Mesendoderm (in vitro differentiated cells): ENCODE results near the gene LCLAT1.

ENCODE experiments used
- DNase-seq: peaks from one replicate; pipeline ENCODE4 v3.0.0; 2013
- H2AK5ac ChIP-seq: 2 replicates; pipeline ENCODE4 v1.6.1; 2013; ENCODE audit warnings: low read length, inconsistent platforms
- H2BK120ac ChIP-seq: 2 replicates; pipeline ENCODE4 v1.6.1; 2013; ENCODE audit warnings: low read depth, mild to moderate bottlenecking, low read length, moderate library complexity, mixed read lengths
- H2BK15ac ChIP-seq: replicated peaks from 2 replicates; pipeline ENCODE4 v1.6.1; 2013; ENCODE audit warnings: low read depth, mild to moderate bottlenecking, moderate library complexity
- H2BK5ac ChIP-seq: 2 replicates; pipeline ENCODE4 v1.6.1; 2013; ENCODE audit warnings: low read length, inconsistent platforms
- H3K18ac ChIP-seq: 2 replicates; pipeline ENCODE4 v1.6.1; 2013; ENCODE audit warnings: mild to moderate bottlenecking, low read length, mixed read lengths
- H3K23ac ChIP-seq: one replicate; pipeline ENCODE4 v1.6.1; 2013; ENCODE audit warnings: low read length
- H3K27ac ChIP-seq: 2 replicates; pipeline ENCODE4 v1.5.1; 2013; ENCODE audit warnings: low read depth, mild to moderate bottlenecking, inconsistent platforms, low read length, moderate library complexity
- H3K27me3 ChIP-seq: 2 replicates; pipeline ENCODE4 v1.6.1; 2013; ENCODE audit warnings: low read length, control low read depth, mild to moderate bottlenecking, inconsistent platforms; ENCODE audit not compliant: insufficient read depth, poor library complexity
- H3K36me3 ChIP-seq: 2 replicates; pipeline ENCODE4 v1.6.1; 2013; ENCODE audit warnings: low read length, inconsistent platforms; ENCODE audit not compliant: control insufficient read depth, insufficient read depth
- H3K4ac ChIP-seq: one replicate; pipeline ENCODE4 v1.6.1; 2013; ENCODE audit warnings: low read depth, mild to moderate bottlenecking, low read length, moderate library complexity
- H3K4me1 ChIP-seq: 2 replicates; pipeline ENCODE4 v1.6.1; 2013; ENCODE audit warnings: low read depth, low read length, inconsistent platforms; ENCODE audit not compliant: control insufficient read depth
- H3K4me2 ChIP-seq: 2 replicates; pipeline ENCODE4 v1.6.1; 2013; ENCODE audit warnings: low read length
- H3K4me3 ChIP-seq: 2 replicates; pipeline ENCODE4 v1.5.1; 2013; ENCODE audit warnings: mild to moderate bottlenecking, low read length
- H3K56ac ChIP-seq: one replicate; pipeline ENCODE4 v1.6.1; 2013; ENCODE audit warnings: low read length
- H3K79me1 ChIP-seq: 2 replicates; pipeline ENCODE4 v1.6.1; 2013; ENCODE audit warnings: low read length, inconsistent platforms
- H3K79me2 ChIP-seq: 2 replicates; pipeline ENCODE4 v1.6.1; 2013; ENCODE audit warnings: mild to moderate bottlenecking, low read length; ENCODE audit not compliant: control insufficient read depth, insufficient read depth
- H3K9ac ChIP-seq: 2 replicates; pipeline ENCODE4 v1.6.1; 2013; ENCODE audit warnings: low read length, inconsistent platforms
- H4K5ac ChIP-seq: one replicate; pipeline ENCODE4 v1.6.1; 2013; ENCODE audit warnings: low read length
- H4K8ac ChIP-seq: one replicate; pipeline ENCODE4 v1.6.1; 2013; ENCODE audit warnings: low read depth, mild to moderate bottlenecking, control low read depth, low read length, moderate library complexity
- WGBS: extraction: QIAGEN DNeasy Blood & Tissue Kit; methylation state at CpG from one replicate; pipeline ENCODE4 v1.1.7; 2013; ENCODE audit warnings: low lambda C conversion rate, missing lambda C conversion rate; ENCODE audit not compliant: insufficient coverage; ENCODE audit errors: extremely low coverage; 5-methylcytosine and 5-hydroxymethylcytosine counted together

LCLAT1 gene

DNA sequence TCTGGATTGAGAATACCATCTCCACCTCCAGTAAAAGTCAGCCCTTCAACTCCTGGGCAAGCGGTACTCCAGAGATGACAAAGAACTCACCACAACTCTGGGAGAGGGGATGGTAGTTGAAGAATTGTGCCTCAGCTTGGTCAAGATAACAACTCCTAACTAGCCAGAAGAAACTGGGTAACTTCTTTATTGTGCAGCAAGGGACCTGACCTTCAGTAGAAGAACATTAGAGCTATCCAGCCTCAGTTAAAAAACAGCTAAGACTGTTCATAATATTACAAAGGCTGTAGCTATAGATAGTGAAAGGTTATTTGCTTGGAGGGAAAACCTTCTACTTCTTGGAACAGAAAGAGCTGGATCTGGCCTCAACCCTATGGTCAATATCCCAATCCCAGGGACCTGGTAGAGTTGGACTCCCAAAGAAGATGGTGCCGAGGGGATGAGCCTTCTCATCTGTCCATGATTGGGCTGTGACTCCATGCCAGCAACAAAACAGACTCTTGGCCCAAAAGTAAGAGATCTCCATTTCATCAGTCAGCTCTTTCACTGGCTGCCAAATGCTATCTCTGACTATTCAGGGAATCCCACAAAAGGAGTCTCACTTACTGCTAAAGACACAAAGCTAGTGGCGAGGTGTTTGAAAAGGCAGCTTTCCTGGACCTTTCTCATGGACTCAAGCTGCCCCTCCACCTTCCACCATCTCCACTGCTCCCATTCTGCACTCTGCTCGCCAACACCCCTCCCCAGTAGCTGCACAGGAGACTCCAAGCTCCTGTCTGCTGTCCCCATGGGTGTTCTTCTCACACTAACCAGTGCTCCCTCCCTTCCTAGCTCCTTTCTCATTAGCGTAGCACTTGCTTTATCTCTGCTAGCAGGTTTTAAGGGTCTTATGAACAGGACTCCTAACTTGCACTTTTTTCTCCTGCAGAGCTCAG is 214.4 kb downstream of the LCLAT1 start:
- no peak overlapping the region for H3K27ac ChIP-seq

GRCh38 chr2:30662268-30663131 is 215.5 kb downstream of the LCLAT1 start:
- Histone ChIP-seq H3K27ac (no peak overlapping the region), H3K4me2 (no peak overlapping the region), H3K18ac (no peak overlapping the region), H3K9ac (no peak overlapping the region), H3K4me1 (no peaks in the 10 kb centered on the region), H2BK120ac (no peak overlapping the region), H2BK15ac (no peak overlapping the region), H3K36me3 (no peaks in the 10 kb centered on the region), H3K56ac (no peak overlapping the region), H3K4me3 (no peak overlapping the region), H3K79me2 (no peaks in the 10 kb centered on the region), H3K4ac (no peak overlapping the region), H3K23ac (no peak overlapping the region), H3K27me3 (no peaks in the 10 kb centered on the region), H4K5ac (no peak overlapping the region), H2AK5ac (no peak overlapping the region), H4K8ac (no peak overlapping the region), H2BK5ac (no peak overlapping the region), H3K79me1 (no peaks in the 10 kb centered on the region)
- WGBS, result no CpG with 5 or more reads among the region's 12 CpGs
- DNase-seq, result no peak

More for the DNA sequence above, 214.4 kb downstream of the LCLAT1 start:
- no peak overlapping the region for H3K9ac ChIP-seq
- no CpG with 5 or more reads among the region's 5 CpGs for WGBS
- no peaks in the 10 kb centered on the region for H3K27me3 ChIP-seq
- H3K23ac ChIP-seq, result no peak overlapping the region
- H3K79me2 ChIP-seq, result no peaks in the 10 kb centered on the region
- no peak overlapping the region for H3K4me3 ChIP-seq
- H3K4me1 ChIP-seq, result no peaks in the 10 kb centered on the region
- H2AK5ac ChIP-seq, result no peak overlapping the region
- no peak overlapping the region for H3K18ac ChIP-seq
- no peak overlapping the region for H2BK5ac ChIP-seq
- H4K8ac ChIP-seq, result no peak overlapping the region
- H2BK15ac ChIP-seq, result no peak overlapping the region
- no peaks in the 10 kb centered on the region for H3K79me1 ChIP-seq
- DNase-seq, result peak; percentile 75
- no peak overlapping the region for H3K4me2 ChIP-seq
- no peaks in the 10 kb centered on the region for H3K36me3 ChIP-seq
- H2BK120ac ChIP-seq, result no peak overlapping the region
- no peak overlapping the region for H3K56ac ChIP-seq
- H4K5ac ChIP-seq, result no peak overlapping the region
- no peak overlapping the region for H3K4ac ChIP-seq

DNA sequence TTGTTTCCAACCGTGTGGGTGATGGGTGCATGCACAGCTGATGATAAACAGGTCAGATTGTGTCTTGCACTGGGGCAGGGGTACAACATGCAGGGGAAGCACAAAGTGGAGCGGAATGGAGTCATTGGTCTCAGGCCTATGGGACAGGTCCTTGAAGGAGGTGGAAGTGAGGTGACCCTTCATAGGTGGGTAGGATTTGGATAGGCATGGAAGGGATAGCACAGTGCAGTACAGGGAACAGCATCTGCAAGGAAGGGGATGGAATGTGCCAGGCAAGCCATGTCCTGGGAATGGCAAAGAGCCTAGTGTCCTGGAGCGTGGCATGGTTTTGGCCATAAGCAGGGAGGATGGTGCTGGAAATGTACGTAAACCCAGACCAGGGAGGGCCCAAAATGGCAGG is 216.3 kb downstream of the LCLAT1 start:
- Histone ChIP-seq H3K36me3 (no peaks in the 10 kb centered on the region), H3K56ac (no peak overlapping the region), H3K79me1 (no peaks in the 10 kb centered on the region), H3K23ac (no peak overlapping the region), H2BK5ac (no peak overlapping the region), H2BK15ac (no peak overlapping the region), H3K9ac (no peak overlapping the region), H3K27ac (no peak overlapping the region), H3K18ac (no peak overlapping the region), H3K4me1 (no peaks in the 10 kb centered on the region), H3K4ac (no peak overlapping the region), H4K5ac (no peak overlapping the region), H3K79me2 (no peaks in the 10 kb centered on the region), H4K8ac (no peak overlapping the region), H3K27me3 (no peaks in the 10 kb centered on the region), H3K4me3 (no peak overlapping the region), H2BK120ac (no peak overlapping the region), H2AK5ac (no peak overlapping the region), H3K4me2 (no peak overlapping the region)
- DNase-seq, result no peak
- no CpG with 5 or more reads among the region's 4 CpGs for WGBS

DNA sequence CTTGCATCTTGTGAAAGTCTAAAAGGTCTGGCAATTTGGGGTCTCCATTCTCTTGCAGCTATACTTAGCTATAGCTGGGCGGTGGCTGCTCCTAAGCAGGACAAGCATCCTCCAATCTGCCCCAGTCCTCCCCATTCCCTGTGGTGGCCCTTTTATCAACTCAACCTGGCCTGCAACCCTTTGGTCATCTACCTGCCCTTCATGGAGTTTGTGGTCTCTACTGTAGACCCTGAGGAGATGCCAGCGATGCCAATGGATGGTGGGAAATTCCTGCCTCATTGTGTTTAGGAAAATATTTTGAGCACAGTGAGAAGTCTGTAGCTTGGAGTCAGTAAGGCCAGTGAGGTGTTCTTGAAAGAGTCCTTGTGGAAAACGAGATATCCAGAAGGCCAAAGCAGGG is 216.8 kb downstream of the LCLAT1 start:
- Histone ChIP-seq H2AK5ac (no peak overlapping the region), H3K79me2 (no peaks in the 10 kb centered on the region), H3K18ac (no peak overlapping the region), H3K79me1 (no peaks in the 10 kb centered on the region), H3K4ac (no peak overlapping the region), H3K56ac (no peak overlapping the region), H2BK15ac (no peak overlapping the region), H3K27me3 (no peaks in the 10 kb centered on the region), H2BK5ac (no peak overlapping the region), H3K4me1 (no peaks in the 10 kb centered on the region), H3K4me3 (no peak overlapping the region), H2BK120ac (no peak overlapping the region), H4K5ac (no peak overlapping the region), H3K4me2 (no peak overlapping the region), H3K27ac (no peak overlapping the region), H3K23ac (no peak overlapping the region), H4K8ac (no peak overlapping the region), H3K36me3 (no peaks in the 10 kb centered on the region), H3K9ac (no peak overlapping the region)
- WGBS, result no CpG with 5 or more reads among the region's 3 CpGs
- DNase-seq, result no peak

DNA sequence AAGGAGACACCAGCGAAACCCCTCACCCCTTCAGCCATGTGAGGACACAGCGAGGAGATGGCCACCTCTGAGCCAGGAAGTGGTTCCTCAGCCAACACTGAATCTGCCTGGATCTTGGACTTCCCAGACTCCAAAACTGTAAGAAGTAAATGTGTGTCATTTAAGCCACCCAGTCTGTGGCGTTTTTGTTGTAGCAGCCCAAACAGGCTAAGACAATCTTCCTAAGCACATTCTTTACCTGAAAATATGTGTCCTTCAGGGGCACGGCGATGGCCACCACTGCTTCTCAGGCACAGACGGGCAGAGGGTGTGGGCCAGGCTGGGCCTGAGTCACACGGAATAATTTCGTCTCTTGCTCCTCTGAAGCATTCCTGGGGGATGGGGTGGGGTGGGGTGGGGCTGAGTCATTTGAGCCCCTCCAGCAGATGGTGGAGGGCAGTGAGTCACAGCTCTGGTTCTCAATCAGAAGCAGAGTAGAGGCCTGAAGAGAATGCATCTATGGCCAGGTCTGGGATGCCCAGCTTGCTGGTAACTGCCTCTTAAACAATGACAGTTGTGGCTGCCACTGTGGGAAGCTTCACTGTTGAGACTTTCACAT is 217.8 kb downstream of the LCLAT1 start:
- Histone ChIP-seq H3K36me3 (no peaks in the 10 kb centered on the region), H3K27ac (no peak overlapping the region), H2BK15ac (no peak overlapping the region), H2AK5ac (no peak overlapping the region), H3K4me3 (no peak overlapping the region), H3K79me1 (no peaks in the 10 kb centered on the region), H3K56ac (no peak overlapping the region), H3K9ac (no peak overlapping the region), H3K4me1 (no peaks in the 10 kb centered on the region), H3K23ac (no peak overlapping the region), H3K18ac (no peak overlapping the region), H3K4ac (no peak overlapping the region), H4K8ac (no peak overlapping the region), H4K5ac (no peak overlapping the region), H2BK5ac (no peak overlapping the region), H2BK120ac (no peak overlapping the region), H3K79me2 (no peaks in the 10 kb centered on the region), H3K27me3 (no peaks in the 10 kb centered on the region), H3K4me2 (no peak overlapping the region)
- no CpG with 5 or more reads among the region's 8 CpGs for WGBS
- DNase-seq, result peak; percentile 74
